Keratinocyte (primary cell): Measurements from ENCODE around the gene FHAD1.

Experiments
- CTCF ChIP-seq, 3 experiments: IDR thresholded peaks in 1 of 3; conservative IDR thresholded peaks in 1 of 3; optimal IDR thresholded peaks in 1 of 3; 2 replicates in 2 of 3; 3 replicates in 1 of 3; pipeline versions ENCODE3 to v1.5.1; 2011; ENCODE audit warnings: low read length in 3 of 3, mild to moderate bottlenecking in 3 of 3, moderate library complexity in 2 of 3, control low read depth in 1 of 3, inconsistent platforms in 1 of 3; ENCODE audit not compliant: insufficient read depth in 2 of 3; ENCODE audit errors: extremely low read depth in 1 of 3
- EZH2 ChIP-seq: IDR thresholded peaks from one replicate; pipeline ENCODE4 v1.6.1; 2012; ENCODE audit warnings: inconsistent platforms, mild to moderate bottlenecking, low read length, moderate library complexity

- no peak for TF ChIP-seq EZH2
- TF ChIP-seq CTCF (optimal IDR thresholded peaks at IDR 0.05 in 1 of 3, IDR thresholded peaks at IDR 0.05 in 1 of 3, conservative IDR thresholded peaks at IDR 0.05 in 1 of 3; ENCODE audit: extremely low read depth in 1 of 3, insufficient read depth in 2 of 3, low read length in 3 of 3), result no peak
Measured at GRCh38 chr1:15290382-15290781, 43.4 kb downstream of the FHAD1 start.
